Calu3 (cell line): Measurements from ENCODE around the gene EFCAB12. TPM values are rescaled to one million over a fixed set of nuclear protein-coding genes. Genes with fewer than 3 reads are reported as not detected.

Experiments used
- BruUV-seq: library from RNA; stranded (reverse); fragments of 400-500 nt; replicated peaks from 2 replicates; lab custom pipeline; 2021; lab: Mats Ljungman, UMichigan
- CTCF ChIA-PET: fragments of 300-600 bp; sonication (Branson Sonifier 250); formaldehyde crosslinking; loops from one replicate; lab custom pipeline; 2022; ENCODE audit warnings: antibody characterized with exemption; lab: Charles Lee
- DNase-seq: peaks from one replicate; pipeline ENCODE4 v3.0.0; 2022
- H3K27ac Mint-ChIP-seq: one replicate; pipeline ENCODE4 v1.8.0; 2022; ENCODE audit warnings: mixed read lengths; ENCODE audit not compliant: unreplicated experiment
- H3K27me3 Mint-ChIP-seq: one replicate; pipeline ENCODE4 v1.8.0; 2022; ENCODE audit warnings: mixed read lengths; ENCODE audit not compliant: unreplicated experiment
- H3K36me3 Mint-ChIP-seq: one replicate; pipeline ENCODE4 v1.8.0; 2022; ENCODE audit warnings: mild to moderate bottlenecking, moderate library complexity, mixed read lengths; ENCODE audit not compliant: insufficient read depth, unreplicated experiment
- H3K4me1 Mint-ChIP-seq: one replicate; pipeline ENCODE4 v1.8.0; 2022; ENCODE audit warnings: mild to moderate bottlenecking, low read depth, mixed read lengths; ENCODE audit not compliant: unreplicated experiment
- H3K4me3 Mint-ChIP-seq: one replicate; pipeline ENCODE4 v1.8.0; 2022; ENCODE audit warnings: mild to moderate bottlenecking, low read depth, moderate library complexity, mixed read lengths; ENCODE audit not compliant: unreplicated experiment
- H3K9me3 Mint-ChIP-seq: one replicate; pipeline ENCODE4 v1.8.0; 2022; ENCODE audit warnings: low read depth, mixed read lengths; ENCODE audit not compliant: unreplicated experiment
- CTCF ChIP-seq: fragments of 200-600 bp; IDR thresholded peaks from one replicate; pipeline ENCODE4 v1.8.0; 2022; ENCODE audit warnings: antibody characterized with exemption; ENCODE audit not compliant: unreplicated experiment
- intact Hi-C: fragments of 100-400 bp; cut with micrococcal nuclease; formaldehyde crosslinking; loops from one replicate; pipeline ENCODE4 v1.10.0; 2022; ENCODE audit not compliant: unreplicated experiment
- total RNA-seq: library from RNA; stranded (reverse); gene quantifications from 2 replicates; pipeline ENCODE4 v1.2.3, GENCODE V29; 2022

Gene EFCAB12
- total RNA-seq, 1 experiment from 2014 or later, result 0.42 TPM

DNA sequence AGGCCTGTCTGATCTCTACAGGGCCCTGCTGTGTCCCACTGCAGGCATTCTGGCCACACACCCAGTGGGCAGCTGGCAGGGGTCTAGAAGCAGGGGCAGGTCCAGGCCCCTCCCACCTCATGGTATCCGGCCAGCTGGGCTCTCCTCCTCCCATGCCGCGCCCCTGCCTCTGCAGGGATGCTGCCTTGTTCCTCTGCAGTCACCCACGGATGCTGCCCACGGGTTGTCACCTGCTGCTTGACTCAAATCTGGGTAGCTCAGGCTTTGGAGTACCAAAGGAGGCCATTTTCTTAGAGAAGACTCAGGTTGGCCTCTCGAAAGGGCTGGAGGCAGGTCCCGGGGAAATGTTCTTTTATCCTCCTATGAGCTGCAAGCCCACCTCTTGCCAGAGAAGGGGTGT lies 25.0 kb downstream of the EFCAB12 start:
- TF ChIP-seq CTCF, result no peak
- Mint-ChIP-seq H3K27ac (no peak overlapping the region), H3K9me3 (no peaks in the 10 kb centered on the region), H3K27me3 (no peaks in the 10 kb centered on the region), H3K36me3 (peaks cover 14% of the 10 kb centered on the region), H3K4me3 (no peak overlapping the region), H3K4me1 (peaks cover 4% of the 10 kb centered on the region)
- intact Hi-C loops, result no loop called here
- no peak for DNase-seq
- BruUV-seq, result no TSS peak
- CTCF ChIA-PET, result interaction anchor here (1.0 kb wide), 1 partner anchor 20 kb away, joined by 3 read pairs; no protein-coding TSS in a partner anchor

GRCh38 chr3:129402616-129403015 lies 25.8 kb downstream of the EFCAB12 start:
- intact Hi-C loops, result no loop called here
- Mint-ChIP-seq H3K36me3 (peaks cover 19% of the 10 kb centered on the region), H3K27ac (no peak overlapping the region), H3K4me3 (no peak overlapping the region), H3K27me3 (no peaks in the 10 kb centered on the region), H3K9me3 (no peaks in the 10 kb centered on the region), H3K4me1 (peaks cover 12% of the 10 kb centered on the region)
- CTCF ChIA-PET, result no interaction called here
- no peak for TF ChIP-seq CTCF
- no peak for DNase-seq
- no TSS peak for BruUV-seq

DNA sequence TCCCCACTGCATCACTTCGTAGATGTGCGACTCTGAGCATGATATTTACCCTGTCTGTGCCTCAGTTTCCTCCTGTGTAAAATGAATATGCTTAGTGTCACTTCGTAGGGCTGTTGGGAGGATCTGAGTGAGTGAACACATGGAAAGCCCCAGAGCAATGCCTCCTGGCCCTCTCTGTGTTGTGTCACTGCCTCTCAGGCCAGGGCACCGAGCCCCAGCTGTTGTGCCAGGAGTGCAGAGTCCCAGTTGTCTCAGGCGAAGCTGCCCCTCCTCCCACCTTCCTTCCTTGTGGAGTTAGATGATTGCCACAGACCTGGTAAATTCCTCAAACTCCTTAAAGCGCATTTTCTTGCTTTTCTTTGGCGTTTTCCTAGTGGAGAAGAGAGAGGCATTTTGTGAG lies 26.2 kb downstream of the EFCAB12 start:
- CTCF ChIA-PET, result interaction anchor here (1.1 kb wide), 1 partner anchor 11 kb away, joined by 3 read pairs; no protein-coding TSS in a partner anchor
- H3K4me1 Mint-ChIP-seq, result peaks cover 16% of the 10 kb centered on the region
- H3K4me3 Mint-ChIP-seq, result no peak overlapping the region
- TF ChIP-seq CTCF, result no peak
- H3K9me3 Mint-ChIP-seq, result no peaks in the 10 kb centered on the region
- no peaks in the 10 kb centered on the region for H3K27me3 Mint-ChIP-seq
- BruUV-seq, result no TSS peak
- DNase-seq, result no peak
- intact Hi-C loops, result no loop called here
- no peak overlapping the region for H3K27ac Mint-ChIP-seq
- peaks cover 23% of the 10 kb centered on the region for H3K36me3 Mint-ChIP-seq

DNA sequence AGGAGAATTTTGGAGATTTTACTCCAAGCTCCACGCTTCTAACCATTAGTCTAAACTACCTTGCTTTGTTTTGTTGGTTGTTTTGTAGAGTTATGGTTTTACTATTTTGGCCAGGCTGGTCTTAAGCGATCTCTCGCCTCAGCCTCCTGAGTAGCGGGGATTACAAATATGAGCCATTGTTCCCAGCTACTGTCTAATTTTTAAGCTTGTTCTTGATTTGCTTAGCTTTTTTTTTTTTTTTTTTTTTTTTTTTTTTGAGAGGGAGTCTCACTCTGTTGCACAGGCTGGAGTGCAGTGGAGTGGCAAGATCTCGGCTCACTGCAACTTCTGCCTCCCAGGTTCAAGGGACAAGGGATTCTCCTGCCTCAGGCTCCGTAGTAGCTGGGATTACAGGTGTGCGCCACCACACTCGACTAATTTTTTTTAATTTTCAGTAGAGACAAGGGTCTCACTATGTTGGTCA lies 28.5 kb downstream of the EFCAB12 start:
- intact Hi-C loops, result no loop called here
- peaks cover 25% of the 10 kb centered on the region for H3K4me1 Mint-ChIP-seq
- no peaks in the 10 kb centered on the region for H3K27me3 Mint-ChIP-seq
- peak overlapping the region; percentile 88 for H3K27ac Mint-ChIP-seq
- no peaks in the 10 kb centered on the region for H3K9me3 Mint-ChIP-seq
- no peak for DNase-seq
- CTCF ChIA-PET, result interaction anchor here (0.6 to 1.9 kb wide), 8 partner anchors 13 to 608 kb away, joined by 3 to 16 read pairs (median 3); no protein-coding TSS in a partner anchor
- peaks cover 31% of the 10 kb centered on the region for H3K36me3 Mint-ChIP-seq
- H3K4me3 Mint-ChIP-seq, result peak overlapping the region; percentile 89
- no peak for TF ChIP-seq CTCF
- BruUV-seq, result no TSS peak
